T-helper 1 cell (primary cell): Measurements from ENCODE around the gene CHD1.
A peak's percentile ranks its signal among the peaks of the same experiment; 100 is the strongest.

ENCODE experiments used
- DNase-seq, 5 donors: peaks; one replicate each; pipeline ENCODE4 v3.0.0-alpha.2; 2012 to 2020

CHD1 gene

GRCh38 chr5:98935206-98935605, 6.4 kb upstream of the CHD1 start:
- DNase-seq: no peak

- DNase-seq: no peak
These were observed 5.7 kb upstream of the CHD1 start for GRCh38 chr5:98934546-98934945.

- DNase-seq: peak in 2 of 5 donors; percentile 16 to 75
These were observed 4.8 kb upstream of the CHD1 start for GRCh38 chr5:98933445-98934072.

- no peak for DNase-seq
These were observed 2.4 kb upstream of the CHD1 start for GRCh38 chr5:98930972-98931762.

- peak in 1 of 5 donors; percentile 88 for DNase-seq
These were observed 997 bp upstream of the CHD1 start for GRCh38 chr5:98929710-98930298.

GRCh38 chr5:98927989-98928872, 576 bp downstream of the CHD1 start:
- DNase-seq: peak in 4 of 5 donors; percentile 22 to 41 (median 29)

GRCh38 chr5:98927242-98927988, 1.4 kb downstream of the CHD1 start:
- peak; percentile 45 to 72 (median 61) for DNase-seq

GRCh38 chr5:98923966-98924365, 4.8 kb downstream of the CHD1 start:
- DNase-seq: no peak

- DNase-seq: no peak
These were observed 6.8 kb downstream of the CHD1 start for GRCh38 chr5:98921947-98922505.

GRCh38 chr5:98917433-98917832, 11.4 kb downstream of the CHD1 start:
- DNase-seq: no peak

GRCh38 chr5:98916540-98916939, 12.3 kb downstream of the CHD1 start:
- DNase-seq: no peak

- no peak for DNase-seq
These were observed 14.9 kb downstream of the CHD1 start for GRCh38 chr5:98913911-98914310.

- no peak for DNase-seq
These were observed 17.3 kb downstream of the CHD1 start for GRCh38 chr5:98911280-98912040.

- no peak for DNase-seq
These were observed 19.4 kb downstream of the CHD1 start for GRCh38 chr5:98909363-98909762.

GRCh38 chr5:98907951-98908350, 20.9 kb downstream of the CHD1 start:
- DNase-seq: no peak

- no peak for DNase-seq
These were observed 22.0 kb downstream of the CHD1 start for GRCh38 chr5:98906756-98907355.

GRCh38 chr5:98905857-98906688, 22.7 kb downstream of the CHD1 start:
- DNase-seq: peak in 1 of 5 donors; percentile 48

GRCh38 chr5:98904780-98905179, 24.0 kb downstream of the CHD1 start:
- peak in 1 of 5 donors; percentile 16 for DNase-seq

- DNase-seq: no peak
These were observed 26.1 kb downstream of the CHD1 start for GRCh38 chr5:98902733-98903132.

GRCh38 chr5:98899456-98899855, 29.4 kb downstream of the CHD1 start:
- no peak for DNase-seq
